Daoy (cell line): Measurements from ENCODE around the gene TAOK2. TPM values are rescaled to one million over a fixed set of nuclear protein-coding genes. Genes with fewer than 3 reads are reported as not detected.
"Not testable (repeated sequence)": the region's sequence is repeated elsewhere in the genome, so short reads cannot be mapped to it uniquely, and the experiment has no call there.

Source experiments
- DNase-seq: peaks from one replicate; pipeline ENCODE4 v3.0.0-alpha.2; 2015; ENCODE audit warnings: low read depth
- total RNA-seq: library from RNA; depleted of rRNA; stranded (reverse); fragments of >200 nt; shearing (Covaris generic); gene quantifications from 2 replicates; pipeline ENCODE4 v1.2.3, GENCODE V29; 2014

The TAOK2 gene
- total RNA-seq, 1 experiment from 2014 or later = 26.5 TPM

GRCh38 chr16:30003670-30004423 is 30.2 kb downstream of the TAOK2 start:
- no peak for DNase-seq

GRCh38 chr16:30004424-30004776 is 30.7 kb downstream of the TAOK2 start:
- DNase-seq = no peak

GRCh38 chr16:30004811-30005242 is 31.2 kb downstream of the TAOK2 start:
- DNase-seq = no peak

- DNase-seq = peak; percentile 39
Observed at GRCh38 chr16:30005341-30006094, 31.9 kb downstream of the TAOK2 start.

- DNase-seq = no peak
Observed at GRCh38 chr16:30006095-30006473, 32.4 kb downstream of the TAOK2 start.

GRCh38 chr16:30006659-30007377 is 33.1 kb downstream of the TAOK2 start:
- no peak for DNase-seq

- no peak for DNase-seq
Observed at GRCh38 chr16:30007378-30007895, 33.8 kb downstream of the TAOK2 start.

- no peak for DNase-seq
Observed at GRCh38 chr16:30009085-30009862, 35.6 kb downstream of the TAOK2 start.

GRCh38 chr16:30009990-30010843 is 36.5 kb downstream of the TAOK2 start:
- DNase-seq = no peak

GRCh38 chr16:30010844-30011713 is 37.4 kb downstream of the TAOK2 start, which contains the start of gene DOC2A:
Gene DOC2A, minus strand, starts transcription at chr16:30011027. Its CDS starts 805 bp downstream, at chr16:30010222.
- no peak for DNase-seq

GRCh38 chr16:30011714-30012504 is 38.2 kb downstream of the TAOK2 start:
- DNase-seq = no peak

GRCh38 chr16:30012598-30012997 is 38.9 kb downstream of the TAOK2 start:
- not testable (repeated sequence) for DNase-seq

- DNase-seq = not testable (repeated sequence)
Observed at GRCh38 chr16:30015450-30015849, 41.8 kb downstream of the TAOK2 start.

GRCh38 chr16:30016555-30017276 is 43.0 kb downstream of the TAOK2 start:
- DNase-seq = no peak

GRCh38 chr16:30017277-30017656 is 43.6 kb downstream of the TAOK2 start:
- no peak for DNase-seq

- not testable (repeated sequence) for DNase-seq
Observed at GRCh38 chr16:30017937-30018336, 44.3 kb downstream of the TAOK2 start.

- DNase-seq = peak; percentile 55
Observed at GRCh38 chr16:30018731-30019158, 45.1 kb downstream of the TAOK2 start.

- no peak for DNase-seq
Observed at GRCh38 chr16:30022887-30023286, 49.2 kb downstream of the TAOK2 start, which contains the start of gene C16orf92. Gene C16orf92, plus strand, starts transcription at chr16:30023198. Its CDS starts 143 bp downstream, at chr16:30023341.
